ENCODE results near the gene CCDC85A. TPM values are rescaled to one million over a fixed set of nuclear protein-coding genes. Genes with fewer than 3 reads are reported as not detected.

Gene CCDC85A
- total and polyA plus RNA-seq, 10 donors = 0.07 to 2.6 (median 0.77) TPM

- 0% methylated on average over 1 of the region's 1 CpG for WGBS, 5 donors
- TF ChIP-seq CTCF (IDR thresholded peaks at IDR 0.05 in 8 of 11, conservative IDR thresholded peaks at IDR 0.05 in 3 of 11) (no peak), POLR2AphosphoS5 (IDR thresholded peaks at IDR 0.05) (no peak), POLR2A (IDR thresholded peaks at IDR 0.05) (no peak)
Measured at GRCh38 chr2:56382466-56382865, 198.7 kb downstream of the CCDC85A start.

GRCh38 chr2:56386657-56387056, 202.9 kb downstream of the CCDC85A start:
- Histone ChIP-seq H3K4me3 (no peak overlapping the region), H3K27ac (no peak overlapping the region), H3K36me3 (no peaks in the 10 kb centered on the region), H3K27me3 (replicated peaks in 1 of 7) (no peaks in the 10 kb centered on the region), H3K9me3 (peaks cover 0 to 4% (median 0%) of the 10 kb centered on the region in 8 donors), H3K4me1 (no peaks in the 10 kb centered on the region)
- TF ChIP-seq CTCF (IDR thresholded peaks at IDR 0.05 in 8 of 11, conservative IDR thresholded peaks at IDR 0.05 in 3 of 11) (no peak), POLR2AphosphoS5 (IDR thresholded peaks at IDR 0.05) (no peak), POLR2A (IDR thresholded peaks at IDR 0.05) (no peak)
- intact Hi-C loops (cut with DNase I; ENCODE audit: low total_unique reads) = no loop called here
- no peak for DNase-seq
- 68 to 84% (median 81%) methylated on average over 1 of the region's 1 CpG for WGBS, 5 donors

More at GRCh38 chr2:56382466-56382865, 198.7 kb downstream of the CCDC85A start:
- no peak for DNase-seq
- Histone ChIP-seq H3K4me3 (no peak overlapping the region), H3K9me3 (no peaks in the 10 kb centered on the region), H3K4me1 (no peaks in the 10 kb centered on the region), H3K36me3 (no peaks in the 10 kb centered on the region), H3K27ac (no peak overlapping the region), H3K27me3 (replicated peaks in 1 of 7) (no peaks in the 10 kb centered on the region)
- intact Hi-C loops (cut with DNase I; ENCODE audit: low total_unique reads) = no loop called here

- Histone ChIP-seq H3K9me3 (peaks cover 0 to 4% (median 0%) of the 10 kb centered on the region in 8 donors), H3K27ac (no peak overlapping the region), H3K4me1 (no peaks in the 10 kb centered on the region), H3K36me3 (no peaks in the 10 kb centered on the region), H3K4me3 (no peak overlapping the region), H3K27me3 (replicated peaks in 1 of 7) (no peaks in the 10 kb centered on the region)
- WGBS, 5 donors = 28 to 57% (median 46%) methylated on average over 2 of the region's 2 CpGs
- TF ChIP-seq POLR2AphosphoS5 (IDR thresholded peaks at IDR 0.05) (no peak), POLR2A (IDR thresholded peaks at IDR 0.05) (no peak), CTCF (IDR thresholded peaks at IDR 0.05 in 8 of 11, conservative IDR thresholded peaks at IDR 0.05 in 3 of 11) (no peak)
- intact Hi-C loops (cut with DNase I; ENCODE audit: low total_unique reads) = no loop called here
- no peak for DNase-seq
Measured at GRCh38 chr2:56390644-56391043, 206.9 kb downstream of the CCDC85A start.

GRCh38 chr2:56410140-56410539, 226.3 kb downstream of the CCDC85A start:
- no peak for TF ChIP-seq POLR2A (IDR thresholded peaks at IDR 0.05)
- TF ChIP-seq POLR2AphosphoS5 (IDR thresholded peaks at IDR 0.05) = no peak
- no peak for TF ChIP-seq CTCF (IDR thresholded peaks at IDR 0.05 in 8 of 11, conservative IDR thresholded peaks at IDR 0.05 in 3 of 11)
- intact Hi-C loops (cut with DNase I; ENCODE audit: low total_unique reads) = no loop called here
- Histone ChIP-seq H3K27me3 (replicated peaks in 1 of 7) (no peaks in the 10 kb centered on the region), H3K36me3 (no peaks in the 10 kb centered on the region), H3K9me3 (peaks cover 0 to 5% (median 0%) of the 10 kb centered on the region in 8 donors), H3K4me3 (no peak overlapping the region), H3K4me1 (no peaks in the 10 kb centered on the region), H3K27ac (no peak overlapping the region)
- DNase-seq = no peak
- 91 to 97% (median 95%) methylated on average over 1 of the region's 1 CpG for WGBS, 5 donors

All from spleen (tissue), 11 donors.